Thymus (tissue), 11 donors: ENCODE results near the gene PPP1R12A. TPM values are rescaled to one million over a fixed set of nuclear protein-coding genes. Genes with fewer than 3 reads are reported as not detected.

ENCODE experiments used
- DNase-seq, 9 donors: peaks; one replicate each; pipeline ENCODE4 v3.0.0-alpha.2; 2013; ENCODE audit warnings: low spot score in 9 of 9, low read depth in 6 of 9, missing footprints in 1 of 9
- H3K27ac ChIP-seq, 2 donors: one replicate each; pipeline ENCODE4 v1.5.1; 2013; ENCODE audit warnings: control low read depth in 1 of 2, low read depth in 1 of 2, low read length in 1 of 2, mild to moderate bottlenecking in 1 of 2, moderate library complexity in 1 of 2
- H3K27me3 ChIP-seq, 2 donors: one replicate each; pipeline ENCODE4 v1.5.1; 2013; ENCODE audit warnings: low read length in 1 of 2; ENCODE audit not compliant: control insufficient read depth in 2 of 2, insufficient read depth in 1 of 2
- H3K36me3 ChIP-seq, 2 donors: one replicate each; pipeline ENCODE4 v1.5.1; 2013; ENCODE audit warnings: low read length in 1 of 2, mild to moderate bottlenecking in 1 of 2, moderate library complexity in 1 of 2; ENCODE audit not compliant: control insufficient read depth in 2 of 2, insufficient read depth in 2 of 2
- H3K4me1 ChIP-seq, 2 donors: one replicate each; pipeline ENCODE4 v1.5.1; 2013; ENCODE audit warnings: low read length in 2 of 2; ENCODE audit not compliant: control insufficient read depth in 2 of 2, insufficient read depth in 2 of 2
- H3K4me3 ChIP-seq, 2 donors: one replicate each; pipeline ENCODE4 v1.5.1; 2013; ENCODE audit warnings: low read length in 2 of 2, control low read depth in 1 of 2, mild to moderate bottlenecking in 1 of 2
- H3K9me3 ChIP-seq, 2 donors: one replicate each; pipeline ENCODE4 v1.5.1; 2013; ENCODE audit warnings: low read length in 1 of 2, mild to moderate bottlenecking in 1 of 2; ENCODE audit not compliant: control insufficient read depth in 2 of 2, insufficient read depth in 1 of 2
- WGBS: extraction: QIAGEN DNeasy Blood & Tissue Kit; methylation state at CpG from one replicate; pipeline ENCODE4 v1.1.7; 2013; 5-methylcytosine and 5-hydroxymethylcytosine counted together
- polyA plus RNA-seq: library from polyadenylated mRNA; stranded (reverse); fragments of 200-250 nt; gene quantifications from one replicate; pipeline ENCODE4 v1.2.3, GENCODE V29; 2013
- total RNA-seq: library from RNA; stranded (reverse); fragments of 120-200 nt; gene quantifications from one replicate; pipeline ENCODE4 v1.2.4, GENCODE V29; 2013
- donor health status: healthy.

Gene PPP1R12A
- total and polyA plus RNA-seq, 2 donors, result 32.1 to 86.6 TPM

DNA sequence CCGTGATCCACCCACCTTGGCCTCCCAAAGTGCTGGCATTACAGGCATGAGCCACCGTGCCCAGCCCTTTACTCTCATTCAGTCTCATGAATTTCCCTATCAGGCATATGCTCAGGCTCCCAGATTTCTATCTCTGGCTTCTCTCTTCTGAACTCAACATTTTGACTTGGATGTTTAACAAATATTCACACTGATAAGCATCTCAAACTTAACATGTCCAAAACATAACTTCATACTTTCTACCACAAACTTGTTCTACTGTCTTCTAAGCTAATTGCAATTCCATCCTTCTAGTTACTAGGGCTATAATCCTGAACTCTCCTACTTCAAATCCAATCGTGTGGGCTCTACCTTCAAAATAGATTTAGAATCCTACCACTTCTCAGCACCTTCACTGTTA lies 170.3 kb downstream of the PPP1R12A start:
- DNase-seq, result no peak
- H3K4me1 ChIP-seq, result no peaks in the 10 kb centered on the region
- no peaks in the 10 kb centered on the region for H3K36me3 ChIP-seq
- no peak overlapping the region for H3K4me3 ChIP-seq
- no peaks in the 10 kb centered on the region for H3K9me3 ChIP-seq
- no peak overlapping the region for H3K27ac ChIP-seq
- WGBS, result 96% methylated on average over 3 of the region's 3 CpGs
- no peaks in the 10 kb centered on the region for H3K27me3 ChIP-seq

DNA sequence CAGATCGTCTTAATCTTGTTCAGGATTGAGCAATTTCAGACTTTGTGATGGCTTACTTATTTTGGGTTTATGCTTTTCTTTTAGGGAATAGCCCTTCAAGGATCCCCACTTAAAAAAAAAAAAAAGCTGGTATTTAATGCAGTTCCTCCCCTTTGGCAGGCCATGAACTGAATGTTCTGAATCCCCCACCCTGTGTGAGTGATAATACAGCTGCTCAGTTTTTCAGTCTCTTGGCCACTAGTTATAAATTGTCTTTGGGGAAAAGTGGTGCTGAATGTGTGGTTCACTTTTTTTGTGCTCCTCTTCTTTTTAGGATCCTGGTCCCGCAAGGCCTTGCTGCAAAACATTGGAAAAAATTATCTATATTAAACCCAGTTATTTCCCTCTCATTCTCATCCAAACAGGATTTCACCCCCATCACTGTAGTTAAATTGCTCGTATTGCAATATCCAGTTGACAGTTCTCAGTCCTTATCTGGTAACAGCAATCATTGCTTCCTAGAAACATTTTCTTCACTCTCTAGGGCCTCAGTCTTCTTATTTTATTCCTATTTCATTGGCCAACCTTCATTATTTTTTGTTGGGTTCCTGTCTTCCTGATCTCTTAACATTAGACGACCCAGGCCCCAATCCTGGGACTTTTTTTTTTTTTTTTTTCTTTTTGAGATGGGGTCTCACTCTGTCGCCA lies 171.0 kb downstream of the PPP1R12A start:
- DNase-seq, result no peak
- Histone ChIP-seq H3K27me3 (no peaks in the 10 kb centered on the region), H3K27ac (no peak overlapping the region), H3K9me3 (no peaks in the 10 kb centered on the region), H3K36me3 (no peaks in the 10 kb centered on the region), H3K4me3 (no peak overlapping the region), H3K4me1 (no peaks in the 10 kb centered on the region)
- 92% methylated on average over 5 of the region's 5 CpGs for WGBS

DNA sequence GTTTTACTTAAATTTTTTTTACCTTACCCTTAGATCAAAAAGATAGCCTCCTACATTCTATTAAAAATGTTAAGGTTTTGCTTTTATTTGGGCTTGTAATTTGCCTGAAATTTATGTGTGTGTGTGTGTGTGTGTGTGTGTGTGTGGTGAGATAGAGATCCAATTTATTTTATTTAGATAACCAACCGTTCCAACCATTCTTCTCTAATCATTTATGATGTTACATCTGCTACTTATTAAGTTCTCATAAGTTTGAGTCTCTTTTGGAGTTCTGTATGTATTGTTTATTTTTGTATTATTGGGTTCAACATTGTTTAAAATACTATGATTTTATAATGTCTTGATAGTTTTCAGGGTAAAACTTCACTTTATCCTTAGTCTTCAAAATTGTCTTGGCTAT lies 173.6 kb downstream of the PPP1R12A start:
- Histone ChIP-seq H3K4me1 (no peaks in the 10 kb centered on the region), H3K27me3 (no peaks in the 10 kb centered on the region), H3K36me3 (no peaks in the 10 kb centered on the region), H3K9me3 (no peaks in the 10 kb centered on the region), H3K4me3 (no peak overlapping the region), H3K27ac (no peak overlapping the region)
- DNase-seq, result no peak
- 97% methylated on average over 1 of the region's 1 CpG for WGBS

DNA sequence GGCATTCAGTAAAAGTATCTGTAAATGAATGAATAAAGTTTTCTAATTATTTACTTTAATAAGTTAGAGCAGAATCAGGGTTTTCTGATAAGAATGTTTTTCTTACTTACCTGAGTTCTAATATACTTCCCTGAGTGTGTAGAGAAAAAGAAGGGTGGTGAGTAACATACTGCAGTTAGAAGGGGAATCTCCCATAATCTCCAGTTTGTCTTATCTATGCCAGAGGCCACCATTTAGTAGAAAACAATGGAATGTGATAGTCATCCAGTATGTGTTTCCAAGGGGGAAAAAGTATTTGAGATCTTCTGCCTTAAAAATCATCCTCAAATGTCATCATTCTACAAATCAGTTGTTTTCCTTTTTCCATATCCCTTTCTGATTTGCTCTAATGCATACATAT lies 187.6 kb downstream of the PPP1R12A start:
- Histone ChIP-seq H3K27ac (no peak overlapping the region), H3K4me1 (no peaks in the 10 kb centered on the region), H3K9me3 (no peaks in the 10 kb centered on the region), H3K27me3 (no peaks in the 10 kb centered on the region), H3K36me3 (no peaks in the 10 kb centered on the region), H3K4me3 (no peak overlapping the region)
- no peak for DNase-seq

DNA sequence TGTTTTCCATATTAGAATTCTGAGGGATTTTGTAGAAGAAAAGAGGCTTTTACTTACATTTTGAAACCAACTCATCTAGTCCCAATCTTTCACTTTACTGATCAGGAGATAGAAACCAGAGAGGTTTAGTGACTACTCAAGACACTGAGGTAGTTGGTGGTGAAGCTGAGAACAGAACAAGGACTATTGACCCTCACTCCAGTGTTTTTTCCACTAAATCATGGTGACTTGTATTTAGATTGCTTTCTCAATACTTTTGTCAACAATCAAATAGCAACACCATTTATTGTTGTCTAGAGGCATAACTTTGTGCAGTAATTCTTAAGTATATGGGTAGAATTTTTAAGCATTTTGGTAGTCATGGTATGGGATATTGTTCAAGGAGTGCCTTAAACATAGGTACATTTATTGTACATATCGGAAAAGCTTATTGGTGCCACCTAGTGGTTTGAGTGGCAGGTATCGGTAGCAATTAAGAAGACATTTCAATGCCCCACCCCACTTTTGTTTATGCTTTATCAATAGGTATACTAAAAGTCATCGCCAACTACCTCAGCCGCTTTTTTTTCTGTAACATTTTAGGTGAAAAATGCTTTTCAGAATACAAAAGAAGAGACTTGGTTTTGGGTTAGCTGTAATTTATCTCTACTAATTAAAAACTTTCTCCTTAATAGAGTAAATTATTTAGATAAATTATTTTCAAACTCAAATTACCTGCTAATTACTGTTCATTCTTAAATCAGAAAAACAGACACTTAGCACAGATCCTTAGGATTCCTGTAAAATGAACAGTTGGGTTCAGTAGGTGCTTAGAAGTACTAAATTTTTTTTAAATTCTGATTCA lies 196.8 kb downstream of the PPP1R12A start:
- no peaks in the 10 kb centered on the region for H3K4me1 ChIP-seq
- no peaks in the 10 kb centered on the region for H3K36me3 ChIP-seq
- WGBS, result 31% methylated on average over 4 of the region's 4 CpGs
- H3K4me3 ChIP-seq, result no peak overlapping the region
- DNase-seq, result peak; percentile 15 to 71 (median 36)
- no peaks in the 10 kb centered on the region for H3K27me3 ChIP-seq
- no peaks in the 10 kb centered on the region for H3K9me3 ChIP-seq
- H3K27ac ChIP-seq, result no peak overlapping the region

DNA sequence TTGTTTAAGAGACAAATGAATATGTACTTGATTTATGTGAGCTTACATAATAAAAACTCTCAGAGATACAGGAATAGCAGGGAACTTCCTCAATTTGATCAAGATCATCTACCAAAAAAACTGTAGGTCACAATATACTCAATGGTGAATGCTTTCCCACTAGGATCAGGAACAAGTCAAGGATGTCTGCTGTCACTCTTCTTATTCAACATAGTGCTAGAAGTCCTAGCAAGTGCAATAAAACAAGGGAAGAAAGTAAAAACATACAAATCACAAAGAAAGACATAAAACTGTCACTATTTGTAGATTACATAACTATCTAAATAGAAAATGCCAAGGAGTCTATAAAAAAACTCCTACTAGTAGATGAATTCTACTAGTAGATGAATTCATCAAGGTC lies 202.3 kb downstream of the PPP1R12A start:
- Histone ChIP-seq H3K36me3 (no peaks in the 10 kb centered on the region), H3K27ac (no peak overlapping the region), H3K9me3 (no peaks in the 10 kb centered on the region), H3K4me3 (no peak overlapping the region), H3K4me1 (no peaks in the 10 kb centered on the region), H3K27me3 (no peaks in the 10 kb centered on the region)
- DNase-seq, result no peak

DNA sequence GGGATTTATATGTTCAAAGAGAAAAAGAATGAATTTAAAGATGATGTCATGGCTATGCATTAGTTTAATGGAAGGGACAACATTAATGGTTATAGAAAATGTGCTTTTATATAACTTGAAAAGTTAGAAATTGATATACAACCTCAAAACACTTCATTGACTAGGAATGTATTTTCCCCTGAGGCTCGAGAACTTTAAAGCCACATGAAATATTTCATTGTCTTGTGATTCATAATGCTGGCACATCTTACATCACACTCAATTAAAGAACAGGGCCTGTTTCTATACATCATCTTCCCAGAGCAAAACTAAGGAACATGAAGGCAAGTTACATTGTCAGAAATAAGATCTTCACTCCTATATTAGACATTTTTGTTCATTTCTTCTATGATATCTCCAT lies 208.9 kb downstream of the PPP1R12A start:
- Histone ChIP-seq H3K36me3 (no peaks in the 10 kb centered on the region), H3K4me1 (no peaks in the 10 kb centered on the region), H3K27me3 (no peaks in the 10 kb centered on the region), H3K9me3 (no peaks in the 10 kb centered on the region), H3K4me3 (no peak overlapping the region), H3K27ac (no peak overlapping the region)
- WGBS, result 93% methylated on average over 1 of the region's 1 CpG
- DNase-seq, result no peak

Other genes starting within 250 kb of the PPP1R12A start
- 8.7 TPM for gene PAWR, start 244.1 kb downstream of the PPP1R12A start, total RNA-seq
- gene PAWR, start 244.1 kb downstream of the PPP1R12A start, polyA plus RNA-seq, result 38.8 TPM
- 0.42 TPM for gene OTOGL, start 164.4 kb upstream of the PPP1R12A start, total RNA-seq
- gene OTOGL, start 164.4 kb upstream of the PPP1R12A start, polyA plus RNA-seq, result 0.73 TPM